ENCODE measurements around the gene PDCD4. TPM values are rescaled to one million over a fixed set of nuclear protein-coding genes. Genes with fewer than 3 reads are reported as not detected.

PDCD4 gene
- total and polyA plus RNA-seq, 2 of the 8 experiments (the other 6 are each of a cell fraction or from before 2014, with no cell fraction given): 3.3 to 26.8 TPM

DNA sequence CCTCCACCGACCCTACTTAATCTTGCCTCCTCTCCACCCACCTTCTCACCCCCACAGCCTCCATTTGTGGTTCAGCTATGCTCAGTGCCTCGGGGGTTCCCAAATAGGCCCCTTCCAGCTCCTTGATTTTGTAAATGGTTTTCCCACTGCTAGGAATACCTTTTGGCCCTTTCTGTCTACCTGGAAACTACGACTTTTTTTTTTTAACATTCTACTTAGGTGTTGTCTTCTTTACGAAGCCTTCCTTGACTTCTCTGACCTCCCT, 27.2 kb upstream of the PDCD4 start:
- Histone ChIP-seq H2BK20ac (ENCODE audit: low read length) (no peak overlapping the region), H3K79me2 (ENCODE audit: control insufficient read depth in 1 of 2, insufficient read depth in 2 of 2, low read length in 2 of 2) (no peaks in the 10 kb centered on the region), H3K14ac (ENCODE audit: insufficient read length) (no peak overlapping the region), H2AK5ac (ENCODE audit: low read depth, low read length) (no peak overlapping the region), H2BK5ac (ENCODE audit: low read depth, low read length) (no peak overlapping the region), H3K23ac (ENCODE audit: insufficient read length) (no peak overlapping the region), H3K4me1 (replicated peaks in 1 of 4; ENCODE audit: control insufficient read depth in 3 of 4, insufficient read depth in 4 of 4, low read length in 3 of 4) (no peaks in the 10 kb centered on the region; a peak in 1 of 7 replicates), H2BK12ac (ENCODE audit: low read depth, low read length) (no peak overlapping the region), H4K20me1 (replicated peaks in 1 of 2; ENCODE audit: control insufficient read depth in 1 of 2, insufficient read depth in 2 of 2, low read length in 2 of 2) (no peaks in the 10 kb centered on the region), H2BK15ac (ENCODE audit: low read length) (no peak overlapping the region), H4K8ac (ENCODE audit: extremely low read depth, insufficient read depth, low read length) (no peak overlapping the region), H3K27ac (ENCODE audit: low read depth, low read length) (no peak overlapping the region), H3K4me2 (ENCODE audit: insufficient read depth in 1 of 2, low read depth in 2 of 2, low read length in 2 of 2) (no peak overlapping the region), H3K79me1 (ENCODE audit: low read depth, low read length) (no peaks in the 10 kb centered on the region), H4K5ac (ENCODE audit: insufficient read length, low read depth, low read length) (no peak overlapping the region), H3K4me3 (ENCODE audit: extremely low read depth in 1 of 4, insufficient read depth in 2 of 4, low read depth in 3 of 4, low read length in 4 of 4) (no peak overlapping the region), H3K56ac (replicated peaks; ENCODE audit: insufficient read length, low read depth, low read length) (no peak overlapping the region), H3K9me3 (ENCODE audit: insufficient read depth in 2 of 2, low read depth in 1 of 2, low read length in 1 of 2) (no peaks in the 10 kb centered on the region), H3K4ac (replicated peaks; ENCODE audit: insufficient read length, low read depth, low read length) (no peak overlapping the region), H3K18ac (ENCODE audit: extremely low read depth, low read length) (no peak overlapping the region), H2AFZ (ENCODE audit: low read length) (no peak overlapping the region), H4K91ac (replicated peaks; ENCODE audit: insufficient read length, low read length) (no peak overlapping the region), H3K36me3 (ENCODE audit: control insufficient read depth in 2 of 4, insufficient read depth in 4 of 4, low read length in 3 of 4) (no peaks in the 10 kb centered on the region), H3K27me3 (replicated peaks in 1 of 4; ENCODE audit: control insufficient read depth in 3 of 4, extremely low read depth in 1 of 4, insufficient read depth in 3 of 4, low read length in 3 of 4) (no peaks in the 10 kb centered on the region), H3K23me2 (ENCODE audit: low read depth, low read length) (no peaks in the 10 kb centered on the region), H2BK120ac (replicated peaks; ENCODE audit: low read depth, low read length) (no peak overlapping the region), H3K9ac (replicated peaks in 1 of 4; ENCODE audit: extremely low read depth in 1 of 4, low read depth in 3 of 4, low read length in 3 of 4) (no peak overlapping the region)
- CTCF ChIA-PET (ENCODE audit: partially characterized antibody): interaction anchor here (0.6 to 1.5 kb wide), 5 partner anchors 9 to 450 kb away, joined by 3 to 5 read pairs (median 4); no protein-coding TSS in a partner anchor
- FAIRE-seq (no peak), DNase-seq (ENCODE audit: low read depth in 1 of 2, low spot score in 2 of 2) (no peak)
- 94% methylated on average over 4 of the region's 4 CpGs; no CpG with 5 or more reads in 1 of the 2 experiments for WGBS, 2 experiments (ENCODE audit: extremely low coverage in 1 of 2, insufficient coverage in 1 of 2, insufficient read length in 1 of 2, insufficient replicate concordance in 2 of 2, low coverage in 1 of 2, low lambda C conversion rate in 2 of 2, missing lambda C conversion rate in 1 of 2)
- POLR2A ChIA-PET (ENCODE audit: partially characterized antibody): no interaction called here
- TF ChIP-seq NANOG (IDR thresholded peaks at IDR 0.05; ENCODE audit: insufficient read depth, low read depth, low read length, poor library complexity, severe bottlenecking): no peak
